Mucosa of stomach (tissue), 1 donor: Measurements from ENCODE around the gene DDX41.
"Not testable (repeated sequence)": the region's sequence is repeated elsewhere in the genome, so short reads cannot be mapped to it uniquely, and the experiment has no call there.

Experiments used
- H3K27me3 ChIP-seq: one replicate; pipeline ENCODE4 v1.7.0; 2013; ENCODE audit warnings: mild to moderate bottlenecking, low read length; ENCODE audit not compliant: control insufficient read depth, insufficient read depth
- H3K36me3 ChIP-seq: one replicate; pipeline ENCODE4 v1.7.0; 2013; ENCODE audit warnings: low read length; ENCODE audit not compliant: control insufficient read depth, insufficient read depth
- H3K4me1 ChIP-seq: one replicate; pipeline ENCODE4 v1.7.0; 2013; ENCODE audit warnings: mild to moderate bottlenecking, low read length; ENCODE audit not compliant: control insufficient read depth, insufficient read depth
- H3K4me3 ChIP-seq: one replicate; pipeline ENCODE4 v1.7.0; 2013; ENCODE audit warnings: low read length
- H3K9ac ChIP-seq: one replicate; pipeline ENCODE4 v1.7.0; 2013; ENCODE audit warnings: mild to moderate bottlenecking, low read length, moderate library complexity
- H3K9me3 ChIP-seq: one replicate; pipeline ENCODE4 v1.7.0; 2013; ENCODE audit warnings: mild to moderate bottlenecking, low read length, moderate library complexity; ENCODE audit not compliant: control insufficient read depth
- donor health status: Pancreatic carcinoma.

The DDX41 gene

DNA sequence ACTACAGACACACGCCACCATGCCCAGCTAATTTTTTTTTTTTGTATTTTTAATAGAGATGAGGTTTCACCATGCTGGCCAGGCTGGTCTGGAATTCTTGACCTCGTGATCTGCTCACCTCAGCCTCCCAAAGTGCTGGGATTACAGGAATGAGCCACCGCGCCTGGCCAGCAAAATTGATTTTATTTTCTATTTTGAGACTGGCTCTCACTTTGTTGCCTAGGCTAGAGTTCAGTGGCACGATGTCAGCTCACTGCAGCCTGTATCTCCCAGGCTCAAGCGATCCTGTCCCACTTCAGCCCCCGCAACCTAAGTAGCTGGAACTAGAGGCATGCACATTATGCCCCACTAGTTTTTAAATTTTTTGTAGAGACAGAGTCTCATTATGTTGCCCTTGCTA lies 17.7 kb upstream of the DDX41 start:
- H3K27me3 ChIP-seq, H3K9ac ChIP-seq, H3K4me3 ChIP-seq, H3K4me1 ChIP-seq, H3K9me3 ChIP-seq: not testable (repeated sequence)
- H3K36me3 ChIP-seq, result peaks cover 25% of the 10 kb centered on the region

DNA sequence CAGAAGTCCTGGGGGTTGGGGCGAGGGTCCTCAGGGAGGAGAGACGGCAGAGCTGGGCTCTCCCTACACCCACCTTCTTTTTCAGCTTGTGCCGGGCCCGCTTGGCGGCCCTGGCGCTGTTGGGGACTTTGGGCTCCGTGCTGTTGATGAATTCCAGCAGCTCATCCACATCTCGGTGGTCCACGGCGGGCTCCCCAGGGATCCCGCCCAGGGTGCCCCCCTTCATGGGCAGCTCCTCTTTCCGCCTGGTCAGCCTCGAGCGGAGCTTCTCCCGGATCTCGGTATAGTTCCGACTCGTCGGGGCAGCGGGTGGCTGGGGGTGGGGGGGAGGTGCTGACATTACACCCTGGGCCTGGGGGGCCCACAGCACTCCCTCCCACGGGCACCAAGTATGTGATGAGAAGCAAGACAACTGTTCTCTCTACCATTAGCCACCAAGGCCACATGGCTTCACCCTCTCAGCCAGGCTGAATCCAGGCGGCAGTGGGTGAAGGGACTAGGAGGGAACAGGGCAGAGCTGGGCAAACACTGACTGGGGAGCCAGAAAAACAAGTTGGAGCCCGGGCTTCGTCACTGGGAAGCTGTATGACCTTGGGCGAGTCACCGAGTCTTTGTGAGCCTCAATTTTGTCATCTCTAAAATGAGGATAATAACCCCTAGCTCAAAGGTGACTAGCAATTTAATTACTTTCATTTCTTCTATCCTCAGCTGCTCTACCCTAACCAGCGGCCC lies 14.6 kb upstream of the DDX41 start:
- H3K4me1 ChIP-seq, result no peaks in the 10 kb centered on the region
- H3K4me3 ChIP-seq, result no peak overlapping the region
- H3K36me3 ChIP-seq, result peaks cover 16% of the 10 kb centered on the region
- H3K27me3 ChIP-seq, result no peaks in the 10 kb centered on the region
- no peaks in the 10 kb centered on the region for H3K9me3 ChIP-seq
- no peak overlapping the region for H3K9ac ChIP-seq

DNA sequence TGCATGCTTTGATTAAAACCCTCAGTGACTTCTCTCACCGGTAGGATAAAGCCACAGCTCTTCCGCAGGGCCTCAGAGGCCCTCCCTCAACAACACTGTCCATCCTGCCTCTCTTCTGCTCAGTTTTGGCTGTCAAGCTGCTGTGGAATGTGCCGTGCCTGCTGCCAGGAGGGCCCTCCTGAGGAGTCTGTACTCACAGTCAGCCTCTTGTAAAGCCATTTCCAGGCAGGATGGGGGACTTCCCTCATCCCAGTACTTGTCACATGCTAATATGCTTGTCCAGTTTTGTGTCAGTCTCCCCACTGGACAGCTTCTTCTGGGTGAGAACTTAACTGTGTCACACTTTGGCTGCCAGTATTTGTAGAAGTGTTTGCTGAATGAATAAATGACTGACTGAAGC lies 13.9 kb upstream of the DDX41 start:
- Histone ChIP-seq H3K36me3 (peaks cover 16% of the 10 kb centered on the region), H3K9ac (no peak overlapping the region), H3K4me3 (no peak overlapping the region), H3K27me3 (no peaks in the 10 kb centered on the region), H3K4me1 (no peaks in the 10 kb centered on the region), H3K9me3 (no peaks in the 10 kb centered on the region)

DNA sequence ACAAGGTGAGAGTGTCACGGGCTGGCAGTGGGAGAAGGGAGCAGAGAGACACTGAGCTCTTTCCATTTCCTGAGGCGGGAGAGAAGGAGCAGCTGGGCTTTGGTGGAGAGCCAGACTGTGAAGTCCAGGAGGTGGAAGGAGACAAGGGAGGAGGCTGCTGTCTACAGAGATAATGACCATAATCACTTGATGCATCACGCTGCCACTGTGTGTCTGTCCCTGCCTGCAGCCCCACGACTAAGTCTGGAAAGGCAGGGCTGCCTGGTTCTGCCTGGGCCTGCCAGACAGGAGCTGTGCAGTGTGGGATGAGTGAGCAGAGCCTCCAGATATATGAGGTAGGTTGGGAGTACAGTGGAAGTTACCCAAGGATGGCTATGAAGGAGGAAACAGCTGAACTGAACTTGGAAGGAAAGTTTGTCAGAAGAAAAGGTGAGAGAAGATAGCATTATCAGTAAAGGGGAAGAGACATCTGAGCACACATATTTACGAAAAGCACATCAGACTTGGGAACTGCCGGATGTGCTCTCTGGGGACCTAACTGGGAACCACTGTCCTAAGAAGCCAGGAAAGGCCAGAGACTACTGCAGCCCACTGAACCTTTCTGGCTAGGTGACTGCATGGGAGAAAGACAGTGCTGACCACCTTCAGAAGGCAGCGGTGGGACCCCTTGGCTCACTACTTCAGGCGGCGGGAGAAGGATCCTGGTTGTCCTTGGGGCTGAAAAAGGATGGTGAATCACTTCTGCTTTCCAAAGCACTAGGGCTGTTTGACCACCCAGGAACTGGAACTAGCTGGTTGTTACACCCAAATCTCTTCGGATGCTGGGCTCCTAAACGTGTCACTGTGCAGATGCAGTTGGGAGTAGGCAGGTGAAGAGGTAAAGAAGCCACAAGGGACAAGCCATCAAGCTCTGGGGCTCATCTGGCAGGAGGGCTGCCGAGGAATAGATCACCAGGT lies 12.8 kb upstream of the DDX41 start:
- H3K4me1 ChIP-seq, result no peaks in the 10 kb centered on the region
- no peak overlapping the region for H3K9ac ChIP-seq
- no peak overlapping the region for H3K4me3 ChIP-seq
- H3K9me3 ChIP-seq, result no peaks in the 10 kb centered on the region
- H3K36me3 ChIP-seq, result peaks cover 16% of the 10 kb centered on the region
- no peaks in the 10 kb centered on the region for H3K27me3 ChIP-seq

DNA sequence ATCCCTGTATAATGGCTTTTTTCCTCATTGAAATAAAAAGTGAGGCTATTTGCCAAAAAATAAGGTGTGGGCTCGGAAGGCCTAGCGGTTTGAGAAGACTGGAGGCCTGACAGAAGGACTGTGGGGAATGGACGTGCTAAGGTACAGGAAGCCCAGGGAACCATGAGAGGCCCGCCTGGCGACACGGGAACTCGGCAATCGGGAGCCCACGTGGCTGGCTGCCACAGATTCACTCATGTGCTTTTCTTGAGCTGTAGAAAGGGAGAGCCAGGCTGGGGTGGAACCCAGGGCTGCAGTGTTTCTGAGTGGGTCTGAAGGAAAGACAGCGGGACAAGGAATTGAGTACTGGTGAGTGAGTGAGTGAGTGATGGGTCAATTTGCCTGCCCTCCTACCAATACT lies 11.9 kb upstream of the DDX41 start:
- Histone ChIP-seq H3K9ac (no peak overlapping the region), H3K9me3 (no peaks in the 10 kb centered on the region), H3K4me1 (no peaks in the 10 kb centered on the region), H3K4me3 (no peak overlapping the region), H3K27me3 (no peaks in the 10 kb centered on the region), H3K36me3 (peaks cover 19% of the 10 kb centered on the region)

DNA sequence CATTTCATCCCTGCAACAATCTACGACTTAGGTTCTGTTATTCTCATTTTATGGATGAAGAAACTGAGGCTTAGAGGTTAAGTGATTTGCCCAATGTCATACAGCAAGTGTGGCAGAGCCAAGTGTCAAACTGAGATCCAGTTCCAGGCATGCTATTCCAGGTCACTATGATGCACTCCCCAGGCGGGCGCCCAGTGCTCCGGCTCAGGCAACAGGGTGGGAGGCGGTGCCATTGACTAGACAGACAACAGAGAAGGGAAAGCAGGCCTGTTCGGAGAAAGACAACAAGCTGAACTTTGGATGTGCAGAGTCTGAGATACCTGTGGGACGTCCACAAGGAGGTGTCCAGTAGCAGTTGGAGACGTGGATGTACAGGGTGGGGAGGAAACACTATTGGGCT lies 10.8 kb upstream of the DDX41 start:
- peaks cover 23% of the 10 kb centered on the region for H3K36me3 ChIP-seq

DNA sequence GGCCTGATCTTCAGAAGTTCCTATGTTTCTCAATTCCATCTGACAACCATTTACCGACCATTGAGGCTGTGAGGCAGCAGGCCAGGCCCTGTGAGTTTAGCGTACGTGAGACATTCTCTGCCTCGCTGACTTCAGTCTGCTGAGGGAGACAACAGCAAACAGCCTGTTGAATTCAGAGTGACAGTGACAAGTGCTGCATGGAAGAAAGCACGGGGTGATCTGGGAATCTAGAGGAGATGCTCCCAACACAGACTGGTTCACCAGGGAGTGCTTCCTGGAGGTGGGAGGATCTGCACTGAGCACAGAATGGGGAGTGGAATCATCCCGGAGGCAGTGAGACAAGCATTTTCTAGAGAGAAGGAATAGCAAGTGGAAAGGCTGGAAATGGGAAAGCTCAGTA lies 10.0 kb upstream of the DDX41 start:
- Histone ChIP-seq H3K4me3 (no peak overlapping the region), H3K36me3 (peaks cover 19% of the 10 kb centered on the region), H3K4me1 (no peaks in the 10 kb centered on the region), H3K27me3 (no peaks in the 10 kb centered on the region), H3K9ac (no peak overlapping the region), H3K9me3 (no peaks in the 10 kb centered on the region)

More for the DNA sequence above, 10.8 kb upstream of the DDX41 start:
- no peak overlapping the region for H3K4me3 ChIP-seq
- no peak overlapping the region for H3K9ac ChIP-seq
- H3K4me1 ChIP-seq, result no peaks in the 10 kb centered on the region
- H3K9me3 ChIP-seq, result no peaks in the 10 kb centered on the region
- no peaks in the 10 kb centered on the region for H3K27me3 ChIP-seq

DNA sequence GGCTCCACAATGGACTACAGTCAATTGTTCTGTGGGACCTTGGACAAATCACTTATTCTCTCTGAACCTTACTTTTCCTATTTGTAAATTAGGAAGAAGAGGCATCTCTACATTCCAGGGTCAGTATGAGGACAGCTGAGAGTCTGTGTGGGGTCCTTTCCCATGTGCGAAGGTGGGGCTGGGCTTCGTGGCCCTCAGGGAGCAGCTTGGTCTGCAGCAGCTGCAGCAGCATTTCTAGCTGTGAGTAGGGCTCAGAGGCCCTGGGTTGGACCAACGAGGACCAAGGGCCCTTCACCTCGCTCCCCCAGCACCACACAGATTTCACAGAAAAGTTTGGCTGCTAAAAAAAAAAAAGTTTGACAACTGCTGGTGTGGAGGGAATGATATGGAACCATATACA lies 9.4 kb upstream of the DDX41 start:
- no peaks in the 10 kb centered on the region for H3K27me3 ChIP-seq
- H3K4me3 ChIP-seq, result no peak overlapping the region
- H3K9me3 ChIP-seq, result no peaks in the 10 kb centered on the region
- peaks cover 25% of the 10 kb centered on the region for H3K36me3 ChIP-seq
- no peaks in the 10 kb centered on the region for H3K4me1 ChIP-seq
- no peak overlapping the region for H3K9ac ChIP-seq

DNA sequence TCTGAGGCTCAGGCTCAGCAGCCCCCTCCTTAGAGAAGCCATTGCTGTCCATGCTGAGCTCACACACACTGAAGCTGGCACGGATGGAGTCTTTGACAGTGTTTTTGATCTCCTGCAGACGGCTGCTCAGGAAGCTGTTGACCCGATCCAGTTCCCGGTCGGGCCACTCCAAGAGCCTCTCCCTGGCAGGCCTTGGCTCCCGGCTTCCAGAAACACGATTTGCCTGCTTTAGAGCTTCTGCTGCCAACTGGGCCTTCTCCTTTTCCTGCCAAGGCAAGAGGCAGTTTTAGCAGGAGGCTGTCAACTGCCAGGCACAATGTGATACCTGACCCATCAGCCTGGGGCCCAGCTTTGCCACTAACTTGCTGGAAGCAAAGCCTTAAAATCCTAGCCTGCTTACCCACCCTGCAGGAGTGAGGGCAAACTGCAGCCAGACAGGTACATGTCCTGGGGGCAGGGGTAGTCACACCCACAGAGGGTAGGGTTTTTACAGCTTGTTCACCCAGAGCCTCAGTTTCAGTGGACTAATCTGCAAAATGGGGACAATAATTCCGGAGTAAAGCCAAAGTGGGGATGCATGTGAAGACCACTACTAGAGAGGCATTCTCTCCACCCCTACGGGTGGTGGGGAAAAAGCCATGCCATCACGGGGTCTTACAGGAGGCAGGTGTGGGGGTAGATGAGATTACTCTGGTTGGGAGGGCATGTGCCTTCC lies 8.3 kb upstream of the DDX41 start:
- H3K27me3 ChIP-seq, result no peaks in the 10 kb centered on the region
- peaks cover 18% of the 10 kb centered on the region for H3K36me3 ChIP-seq
- no peaks in the 10 kb centered on the region for H3K4me1 ChIP-seq
- H3K4me3 ChIP-seq, result no peak overlapping the region
- no peak overlapping the region for H3K9ac ChIP-seq
- H3K9me3 ChIP-seq, result no peaks in the 10 kb centered on the region

DNA sequence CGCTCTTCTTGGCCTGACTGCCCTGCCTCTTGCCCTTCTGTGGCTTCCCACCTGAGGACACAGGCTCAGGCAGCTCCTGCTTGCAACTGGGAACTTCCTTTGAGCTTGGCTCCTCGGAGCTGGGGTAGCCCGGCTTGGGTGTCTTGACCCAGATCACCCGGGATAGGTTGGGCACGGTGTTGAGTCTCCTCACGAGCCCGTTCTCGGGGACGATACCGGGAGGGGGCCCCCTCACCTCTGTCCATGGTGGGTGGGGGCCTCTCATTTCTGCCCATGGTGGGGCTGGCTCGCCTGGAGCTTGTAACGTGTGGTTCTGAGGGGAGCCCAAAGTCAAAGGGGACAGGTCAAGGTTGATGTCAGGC lies 7.8 kb upstream of the DDX41 start:
- H3K4me3 ChIP-seq, result no peak overlapping the region
- peaks cover 18% of the 10 kb centered on the region for H3K36me3 ChIP-seq
- H3K9ac ChIP-seq, result no peak overlapping the region
- H3K4me1 ChIP-seq, result no peaks in the 10 kb centered on the region
- H3K27me3 ChIP-seq, result no peaks in the 10 kb centered on the region
- no peaks in the 10 kb centered on the region for H3K9me3 ChIP-seq

DNA sequence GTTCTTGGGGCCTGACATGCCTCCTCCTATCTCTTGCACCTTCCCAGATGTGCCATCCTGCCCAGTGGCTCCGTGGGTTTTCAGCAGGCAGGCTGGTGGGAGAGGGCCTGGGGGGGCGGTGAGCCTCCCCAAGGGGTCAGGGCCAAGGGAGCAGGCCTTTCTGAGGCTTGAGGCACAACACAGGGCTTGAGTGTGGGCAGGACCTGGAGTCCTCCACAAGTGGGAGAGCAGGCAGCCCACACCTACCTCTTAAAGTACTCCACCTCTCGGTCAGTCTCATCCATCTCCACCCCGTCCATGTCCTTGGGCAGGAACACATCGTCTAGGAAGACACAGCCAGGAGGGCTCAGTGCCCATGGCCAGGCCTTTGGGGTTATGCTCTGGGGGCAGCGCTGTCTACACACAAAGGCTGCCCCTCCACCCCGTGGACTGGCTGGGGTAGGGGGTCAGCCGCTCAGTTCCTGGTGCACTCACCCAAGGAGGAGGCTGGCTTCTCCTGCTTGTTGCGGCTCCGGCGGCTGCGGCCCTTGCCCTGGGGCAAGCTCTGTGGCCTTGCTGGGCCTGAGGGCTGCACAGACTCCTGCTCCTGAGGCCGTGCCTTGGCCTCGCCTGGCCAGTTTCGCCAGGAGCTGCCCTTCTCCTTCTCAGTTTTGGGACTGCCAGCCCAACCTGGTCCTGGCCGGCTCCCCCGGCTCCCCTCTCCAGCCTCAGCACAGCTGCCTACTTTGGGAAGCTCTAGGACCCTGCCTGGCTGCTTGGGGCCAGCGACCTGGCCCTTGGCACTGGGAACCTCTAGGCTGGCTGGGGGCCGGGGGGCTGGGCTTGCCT lies 7.2 kb upstream of the DDX41 start:
- no peaks in the 10 kb centered on the region for H3K9me3 ChIP-seq
- H3K27me3 ChIP-seq, result no peaks in the 10 kb centered on the region
- H3K9ac ChIP-seq, result no peak overlapping the region
- no peaks in the 10 kb centered on the region for H3K4me1 ChIP-seq
- H3K36me3 ChIP-seq, result peaks cover 18% of the 10 kb centered on the region
- H3K4me3 ChIP-seq, result no peak overlapping the region
